ENCODE results near the gene LRSAM1.

GRCh38 chr9:127500862-127501261, 49.6 kb downstream of the LRSAM1 start:
- TF ChIP-seq, protein P1, sequence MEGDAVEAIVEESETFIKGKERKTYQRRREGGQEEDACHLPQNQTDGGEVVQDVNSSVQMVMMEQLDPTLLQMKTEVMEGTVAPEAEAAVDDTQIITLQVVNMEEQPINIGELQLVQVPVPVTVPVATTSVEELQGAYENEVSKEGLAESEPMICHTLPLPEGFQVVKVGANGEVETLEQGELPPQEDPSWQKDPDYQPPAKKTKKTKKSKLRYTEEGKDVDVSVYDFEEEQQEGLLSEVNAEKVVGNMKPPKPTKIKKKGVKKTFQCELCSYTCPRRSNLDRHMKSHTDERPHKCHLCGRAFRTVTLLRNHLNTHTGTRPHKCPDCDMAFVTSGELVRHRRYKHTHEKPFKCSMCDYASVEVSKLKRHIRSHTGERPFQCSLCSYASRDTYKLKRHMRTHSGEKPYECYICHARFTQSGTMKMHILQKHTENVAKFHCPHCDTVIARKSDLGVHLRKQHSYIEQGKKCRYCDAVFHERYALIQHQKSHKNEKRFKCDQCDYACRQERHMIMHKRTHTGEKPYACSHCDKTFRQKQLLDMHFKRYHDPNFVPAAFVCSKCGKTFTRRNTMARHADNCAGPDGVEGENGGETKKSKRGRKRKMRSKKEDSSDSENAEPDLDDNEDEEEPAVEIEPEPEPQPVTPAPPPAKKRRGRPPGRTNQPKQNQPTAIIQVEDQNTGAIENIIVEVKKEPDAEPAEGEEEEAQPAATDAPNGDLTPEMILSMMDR (IDR thresholded peaks at IDR 0.05) = no peak
- no peak for TF ChIP-seq POLR2A (IDR thresholded peaks at IDR 0.05)
- TF ChIP-seq EP300 (IDR thresholded peaks at IDR 0.05) = no peak
